GM19452 (cell line): ENCODE data around the gene ZNF117.
"Not testable (repeated sequence)": the region's sequence is repeated elsewhere in the genome, so short reads cannot be mapped to it uniquely, and the experiment has no call there.

Experiments used
- ATAC-seq: cut with Tn5 transposase; IDR thresholded peaks from one replicate; pipeline ENCODE4 v1.9.1; 2021; ENCODE audit not compliant: unreplicated experiment

The ZNF117 gene

DNA sequence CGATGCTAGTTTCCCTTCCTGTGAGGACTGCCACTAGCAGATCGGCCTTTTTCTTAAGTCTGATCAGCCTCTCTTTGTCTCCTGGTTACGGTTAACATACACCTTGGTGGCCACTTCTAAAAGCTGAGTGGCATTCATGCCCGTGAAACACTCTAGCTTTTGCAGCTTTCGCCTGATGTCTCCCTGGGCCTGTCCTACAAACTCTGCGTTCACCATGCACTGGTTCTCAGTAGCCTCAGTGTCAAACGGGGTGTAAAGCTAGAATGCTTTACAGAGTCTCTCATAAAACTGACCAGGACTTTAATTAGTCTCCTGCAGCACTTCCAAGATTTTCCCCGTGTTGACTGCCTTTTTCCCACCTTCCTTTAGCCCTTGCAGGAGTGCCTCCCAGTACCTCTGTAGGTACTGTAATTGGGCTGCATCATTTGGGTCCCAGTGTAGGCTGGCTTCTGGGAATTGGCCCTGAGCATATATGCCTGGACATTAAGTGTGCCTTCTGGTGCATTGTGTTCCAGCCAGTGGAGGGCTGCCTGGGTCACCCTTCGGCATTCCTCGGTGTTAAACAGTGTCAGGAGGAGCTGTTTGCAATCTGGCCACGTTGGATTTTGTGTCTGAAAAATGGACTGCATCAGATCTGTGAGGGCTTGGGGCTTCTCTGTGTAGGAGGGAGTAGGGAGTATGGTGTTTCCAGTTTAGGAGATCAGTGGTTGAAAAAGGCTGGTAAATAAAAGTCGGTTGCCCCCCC lies 6.5 kb upstream of the ZNF117 start:
- ATAC-seq = no peak

DNA sequence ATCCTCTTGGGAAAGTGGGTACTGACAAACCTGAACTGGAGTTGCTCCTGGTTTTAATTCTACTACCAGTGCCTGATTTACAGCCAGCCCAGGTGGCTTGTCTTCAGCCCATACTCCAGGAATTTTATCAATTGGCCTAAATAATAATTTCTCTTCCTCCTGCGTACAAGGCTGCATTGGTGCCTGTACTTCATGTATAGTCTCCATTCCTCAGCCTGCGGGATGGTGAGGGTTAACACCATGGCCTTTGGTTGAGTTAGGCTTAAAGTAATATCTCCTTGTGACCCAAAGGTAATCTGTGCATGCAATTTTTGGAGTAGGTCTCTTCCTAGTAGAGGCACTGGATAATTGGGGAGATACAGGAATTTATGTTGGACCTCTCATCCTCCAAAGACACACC lies 5.5 kb upstream of the ZNF117 start:
- ATAC-seq = no peak

DNA sequence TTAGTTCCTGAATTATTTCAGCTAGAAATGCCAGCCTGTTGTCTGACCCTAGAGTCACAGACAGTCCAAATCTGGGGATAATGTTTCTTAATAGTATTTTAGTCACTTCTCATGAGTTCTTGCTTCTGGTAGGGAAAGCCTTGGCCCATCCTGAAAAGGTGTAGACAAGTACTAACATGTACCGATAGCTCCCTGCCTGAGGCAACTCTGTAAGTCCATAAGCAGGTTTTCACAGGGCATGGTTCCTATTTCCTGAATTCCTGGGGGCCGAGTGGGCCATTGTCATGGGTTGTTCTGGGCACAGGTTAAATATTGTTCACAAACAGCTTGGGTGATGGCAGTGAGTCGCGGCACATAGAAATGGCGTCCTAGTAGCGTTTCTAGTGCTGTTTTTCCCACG lies 3.1 kb upstream of the ZNF117 start:
- no peak for ATAC-seq

GRCh38 chr7:64992971-64993370 lies 2.1 kb upstream of the ZNF117 start:
- no peak for ATAC-seq

GRCh38 chr7:64990216-64990615 lies 620 bp downstream of the ZNF117 start:
- no peak for ATAC-seq

DNA sequence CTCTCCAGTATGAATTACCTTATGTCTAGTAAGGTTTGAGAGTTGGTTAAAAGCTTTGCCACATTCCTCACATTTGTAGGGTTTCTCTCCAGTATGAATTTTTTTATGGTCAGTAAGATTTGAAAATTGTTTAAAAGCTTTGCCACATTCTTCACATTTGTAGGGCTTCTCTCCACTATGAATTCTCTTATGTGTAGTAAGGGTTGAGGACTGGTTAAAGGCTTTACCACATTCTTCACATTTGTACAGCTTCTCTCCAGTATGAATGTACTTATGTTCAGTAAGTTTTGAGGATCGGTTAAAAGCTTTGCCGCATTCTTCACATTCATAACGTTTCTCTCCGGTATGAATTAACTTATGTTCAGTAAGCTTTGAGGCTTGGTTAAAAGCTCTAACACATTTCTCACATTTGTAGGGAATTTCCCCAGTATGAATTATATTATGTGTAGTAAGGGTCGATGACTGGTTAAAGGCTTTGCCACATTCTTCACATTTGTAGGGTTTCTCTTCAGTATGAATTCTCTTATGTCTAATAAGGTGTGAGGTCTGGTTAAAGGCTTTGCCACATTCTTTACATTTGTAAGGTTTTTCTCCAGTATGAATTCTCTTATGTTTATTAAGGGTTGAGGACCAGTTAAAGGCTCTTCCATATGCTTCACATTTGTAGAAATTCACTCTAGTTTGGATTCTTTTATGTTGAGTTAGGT lies 12.2 kb downstream of the ZNF117 start:
- no peak for ATAC-seq

DNA sequence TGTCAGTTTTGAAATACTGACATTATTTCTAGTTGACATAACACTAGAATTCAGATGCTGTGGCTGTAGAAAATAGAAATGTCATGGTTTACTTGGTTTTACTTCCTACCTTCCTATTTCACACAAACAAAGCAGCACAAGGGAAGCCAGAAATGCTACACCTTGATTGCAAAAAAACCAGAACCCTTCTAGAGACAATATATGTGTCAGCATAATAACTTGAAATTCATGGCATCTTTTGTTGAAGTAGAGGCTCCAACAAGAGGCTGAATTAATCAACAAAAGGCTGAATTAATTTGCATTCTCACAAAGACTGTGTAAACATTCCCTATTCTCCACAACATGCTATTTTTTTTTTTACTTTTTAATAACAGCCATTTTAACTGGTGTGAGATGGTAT lies 25.2 kb downstream of the ZNF117 start:
- ATAC-seq = no peak

DNA sequence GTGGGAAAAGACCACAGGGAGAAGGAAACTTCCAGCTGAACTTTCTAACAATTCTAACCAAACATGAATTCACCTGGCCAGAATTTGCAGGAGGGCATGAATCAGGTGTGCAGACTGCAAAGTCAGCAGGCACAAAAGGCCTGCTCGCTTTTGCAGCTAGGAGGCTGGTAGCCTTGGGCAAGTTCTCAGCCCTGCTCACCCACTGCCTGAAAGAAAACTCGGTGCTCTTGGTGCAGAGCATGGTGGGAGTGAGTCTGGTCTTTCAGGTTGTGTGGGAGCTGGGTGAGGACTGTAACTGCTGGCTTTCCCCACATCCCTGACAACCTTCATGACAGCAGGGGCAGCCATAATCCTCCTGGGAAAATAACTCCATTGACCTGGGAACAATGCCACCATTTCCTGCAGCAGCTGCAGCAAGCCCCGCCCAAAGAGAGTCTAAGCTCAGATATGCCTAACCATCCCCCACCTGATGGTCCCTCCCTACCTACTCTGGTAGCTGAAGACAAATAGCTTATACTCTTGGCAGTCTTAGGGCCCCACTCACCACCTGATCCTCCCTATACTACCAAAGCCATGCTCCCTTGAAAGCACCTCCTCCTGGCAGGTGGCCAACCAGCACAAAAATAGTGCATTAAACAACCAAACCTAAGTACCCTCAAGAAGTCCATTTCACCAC lies 31.6 kb downstream of the ZNF117 start:
- ATAC-seq = no peak

DNA sequence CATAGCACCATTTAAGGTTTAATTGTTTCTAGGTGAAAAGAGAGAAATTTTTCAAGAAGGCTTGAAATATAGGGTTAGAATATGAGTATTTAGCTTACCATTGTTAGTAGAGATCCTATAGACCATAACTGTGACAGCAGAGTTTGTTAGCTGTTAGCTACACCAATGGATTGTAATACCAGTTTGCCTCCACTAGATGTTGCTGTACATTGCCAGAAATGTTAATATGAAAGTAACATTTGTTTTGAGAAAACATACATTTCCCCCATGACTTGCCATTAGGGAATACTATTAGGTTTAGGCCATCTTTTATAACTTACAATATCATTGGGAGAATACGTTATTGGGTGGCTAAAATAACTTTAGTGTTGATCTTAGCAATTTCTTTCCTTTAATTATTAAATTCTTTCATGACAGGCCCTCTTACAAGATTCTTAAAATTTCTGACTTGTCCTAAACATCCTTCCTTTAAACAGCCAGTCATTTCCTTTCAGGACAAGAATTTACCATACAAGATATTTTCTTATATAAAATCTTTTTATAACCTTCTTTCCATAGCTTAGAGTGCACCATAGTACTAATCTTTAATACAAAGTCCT lies 39.5 kb downstream of the ZNF117 start:
- no peak for ATAC-seq

DNA sequence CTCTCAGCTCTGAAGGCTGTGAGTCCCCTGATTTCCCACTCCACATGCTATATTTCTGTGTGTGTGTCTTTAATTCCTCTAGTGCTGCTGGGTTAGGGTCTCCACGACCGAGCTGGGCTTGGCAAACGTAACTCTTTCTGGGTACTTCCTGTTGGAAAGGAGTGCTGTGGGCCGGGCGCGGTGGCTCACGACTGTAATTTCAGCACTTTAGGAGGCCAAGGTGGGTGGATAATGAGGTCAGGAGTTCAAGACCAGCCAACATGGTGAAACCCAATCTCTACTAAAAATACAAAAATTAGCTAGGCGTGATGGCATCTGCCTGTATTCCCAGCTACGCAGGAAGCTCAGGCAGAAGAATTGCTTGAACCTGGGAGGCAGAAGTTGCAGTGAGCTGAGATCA lies 40.2 kb downstream of the ZNF117 start:
- not testable (repeated sequence) for ATAC-seq

GRCh38 chr7:64948774-64949173 lies 42.1 kb downstream of the ZNF117 start:
- not testable (repeated sequence) for ATAC-seq

DNA sequence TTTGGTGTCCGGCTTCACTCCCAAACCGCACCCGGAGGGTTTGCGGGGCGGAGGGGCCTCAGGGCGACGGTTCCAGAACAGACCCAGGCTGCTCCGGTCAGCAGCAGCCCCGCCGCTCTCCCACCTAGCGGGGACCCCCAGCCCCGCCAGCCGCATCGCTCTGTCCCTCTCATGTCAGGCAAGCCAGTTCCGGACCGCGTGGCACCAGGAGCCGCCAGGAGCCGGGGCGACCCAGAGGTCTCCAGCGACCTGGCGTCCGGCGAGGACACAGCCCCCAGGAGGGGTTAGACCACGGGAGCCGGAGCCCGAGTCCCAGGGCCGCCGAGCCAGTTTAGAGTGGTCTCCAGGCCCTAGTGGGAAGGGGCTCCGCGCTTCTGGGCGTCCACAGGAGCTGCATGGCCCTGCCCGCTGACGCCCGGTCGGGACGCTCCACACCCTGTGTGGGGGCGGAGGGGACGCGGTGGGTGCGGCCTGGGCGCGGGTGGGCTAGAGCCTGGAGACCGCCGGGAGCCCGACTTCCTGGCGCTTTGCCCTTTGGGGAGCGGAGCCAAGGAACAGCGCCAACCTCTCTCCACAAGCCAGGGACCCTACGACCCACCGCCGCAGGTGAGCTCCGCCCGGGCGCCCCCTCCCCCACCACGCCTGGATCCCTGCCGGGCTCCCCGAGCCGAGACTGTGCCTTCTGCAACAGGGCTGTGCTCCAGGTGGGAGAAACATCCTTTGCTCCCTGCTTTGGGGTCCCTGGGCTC lies 43.4 kb downstream of the ZNF117 start:
- ATAC-seq = no peak

- no peak for ATAC-seq
Measured at GRCh38 chr7:64946772-64947171, 44.1 kb downstream of the ZNF117 start.

- ATAC-seq = no peak
Measured at GRCh38 chr7:64945503-64946175, 45.2 kb downstream of the ZNF117 start.

- ATAC-seq = not testable (repeated sequence)
Measured at GRCh38 chr7:64944667-64945502, 46.0 kb downstream of the ZNF117 start.

DNA sequence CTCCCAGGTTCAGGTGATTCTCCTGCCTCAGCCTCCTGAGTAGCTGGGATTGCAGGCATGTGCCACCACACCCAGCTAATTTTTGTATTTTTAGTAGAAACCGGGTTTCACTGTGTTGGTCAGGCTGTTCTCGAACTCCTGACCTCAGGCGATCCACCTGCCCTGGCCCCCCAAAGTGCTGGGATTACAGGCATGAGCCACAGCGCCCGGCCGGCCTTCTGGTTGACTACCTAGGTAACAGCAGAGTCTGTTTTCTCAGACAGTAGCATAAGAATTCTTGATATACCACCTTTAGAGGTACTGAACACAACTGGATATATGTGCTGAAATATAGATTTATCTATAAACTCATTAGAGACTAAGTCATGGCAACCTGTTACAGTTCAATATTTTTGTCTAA lies 50.8 kb downstream of the ZNF117 start:
- ATAC-seq = not testable (repeated sequence)

GRCh38 chr7:64938540-64938939 lies 52.3 kb downstream of the ZNF117 start:
- ATAC-seq = no peak

DNA sequence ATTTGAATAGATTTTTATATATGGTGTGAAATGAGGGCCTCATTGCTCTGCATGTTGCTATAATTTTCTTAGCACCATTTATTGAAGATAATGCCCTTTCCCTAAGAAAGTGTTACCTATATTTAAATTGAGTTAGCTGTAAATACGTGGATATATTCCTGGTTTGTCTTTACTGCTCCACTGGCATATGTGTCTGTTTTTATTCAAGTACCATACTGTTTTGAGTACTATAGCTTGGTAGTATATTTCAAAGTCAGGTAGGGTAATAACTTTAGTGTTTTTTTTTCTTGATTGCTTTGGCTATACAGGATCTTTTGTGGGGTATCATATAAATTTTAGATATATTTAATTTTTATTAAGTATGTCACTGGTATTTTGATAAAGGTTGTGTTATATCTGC lies 56.4 kb downstream of the ZNF117 start:
- no peak for ATAC-seq
